Testis (tissue), 3 donors: ENCODE data around the gene ALPI. TPM values are rescaled to one million over a fixed set of nuclear protein-coding genes. Genes with fewer than 3 reads are reported as not detected.
"Not testable (repeated sequence)": the region's sequence is repeated elsewhere in the genome, so short reads cannot be mapped to it uniquely, and the experiment has no call there.

Experiments
- DNase-seq: peaks from one replicate; pipeline ENCODE4 v3.0.0-alpha.2; 2019
- H3K27ac ChIP-seq, 2 donors: fragments of 200-600 bp; sonication (generic); one replicate each; pipeline ENCODE4 v1.5.1; 2019
- H3K27me3 ChIP-seq: fragments of 200-600 bp; sonication (generic); one replicate; pipeline ENCODE4 v1.5.1; 2019
- H3K36me3 ChIP-seq: fragments of 200-600 bp; sonication (generic); one replicate; pipeline ENCODE4 v1.5.1; 2017; ENCODE audit warnings: low read depth; ENCODE audit errors: missing control alignments
- H3K4me1 ChIP-seq: fragments of 200-600 bp; sonication (generic); one replicate; pipeline ENCODE4 v1.5.1; 2019
- H3K4me3 ChIP-seq, 2 donors: fragments of 200-600 bp; sonication (generic); one replicate each; pipeline ENCODE4 v1.5.1; 2017 to 2019
- H3K9me3 ChIP-seq: fragments of 200-600 bp; sonication (generic); one replicate; pipeline ENCODE4 v1.5.1; 2017
- POLR2A ChIP-seq: fragments of 450-650 bp; IDR thresholded peaks from one replicate; pipeline ENCODE4 v1.6.1; 2017; ENCODE audit warnings: antibody characterized with exemption, mild to moderate bottlenecking, moderate library complexity
- WGBS, 2 donors: methylation state at CpG; one replicate each; pipeline ENCODE4 v1.1.5; 2018; 5-methylcytosine and 5-hydroxymethylcytosine counted together
- intact Hi-C: fragments of 100-400 bp; cut with DNase I; formaldehyde crosslinking; loops from one replicate; pipeline ENCODE4 v1.15.1; 2023; ENCODE audit warnings: low total_unique reads
- polyA plus RNA-seq: library from polyadenylated mRNA; stranded (reverse); fragments of 350-450 nt; fragmentation: Illumina TruSeq; extraction: RNeasy Lipid Tissue Mini Kit (QIAGEN cat#74804); gene quantifications from one replicate; pipeline ENCODE4 v1.2.3, GENCODE V29; 2014; ENCODE audit warnings: low read depth, low replicate concordance; ENCODE audit not compliant: insufficient read depth
- total RNA-seq, 2 donors: library from RNA; depleted of rRNA; stranded (reverse); fragments of >200 nt; gene quantifications; one replicate each; pipeline ENCODE4 v1.2.3, GENCODE V29; 2016
- TF ChIP-seq, protein P1 (sequence below), 3 experiments: fragments of 450-650 bp in 2 of 3; fragments of 200-600 bp in 1 of 3; sonication (generic) in 1 of 3; IDR thresholded peaks; one replicate each; pipeline ENCODE4 v1.5.1; 2016 to 2019; ENCODE audit warnings: antibody characterized with exemption in 3 of 3, mild to moderate bottlenecking in 2 of 3, moderate library complexity in 1 of 3

The ALPI gene
- total and polyA plus RNA-seq, 3 donors from 2014 or later = 0.16 to 0.43 TPM; not detected in 1

DNA sequence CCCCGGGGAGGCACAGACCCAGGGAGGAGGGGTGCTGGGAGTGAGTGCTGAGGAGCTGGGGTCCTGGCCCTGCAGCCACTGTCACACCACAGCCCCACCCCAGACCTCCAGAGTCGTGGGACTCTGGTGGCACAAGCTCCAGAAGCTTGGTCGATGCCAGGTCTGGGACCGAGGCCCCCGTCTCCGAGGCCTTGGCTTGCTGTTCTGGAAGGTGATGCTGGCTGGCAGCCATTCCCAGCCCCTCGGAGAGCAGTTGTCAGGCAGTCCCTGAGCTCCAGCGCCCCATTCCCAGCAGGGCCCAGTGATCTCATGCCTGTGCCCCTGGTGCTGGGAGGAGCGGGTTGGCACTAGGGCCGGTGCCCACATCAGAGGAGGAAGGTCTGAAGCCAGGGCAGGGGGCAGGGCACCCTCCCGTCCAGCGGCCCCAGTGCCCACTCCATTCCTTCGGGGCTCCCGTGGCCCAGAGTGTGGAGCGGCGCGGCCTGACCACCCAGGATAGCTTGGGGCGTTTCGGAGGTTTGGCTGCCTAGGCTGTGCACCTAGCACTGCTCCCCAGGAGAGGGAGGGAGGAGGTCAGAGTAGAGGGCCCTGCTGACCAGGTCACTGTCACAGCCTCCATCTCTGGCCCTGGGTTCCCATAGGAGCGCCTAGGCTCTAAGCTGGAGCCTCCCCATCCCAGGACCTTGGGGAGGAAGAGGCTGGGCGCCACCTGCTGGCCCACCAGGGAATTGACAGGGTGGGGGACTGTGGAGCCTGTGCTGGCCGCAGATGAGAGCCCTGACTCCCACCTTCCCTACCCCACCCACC is 16.8 kb upstream of the ALPI start:
- Histone ChIP-seq H3K36me3 (no peaks in the 10 kb centered on the region), H3K4me1 (no peaks in the 10 kb centered on the region), H3K4me3 (no peak overlapping the region), H3K9me3 (no peaks in the 10 kb centered on the region), H3K27me3 (no peaks in the 10 kb centered on the region), H3K27ac (no peak overlapping the region)
- WGBS, 2 donors = 82 to 100% methylated on average over 1 to 20 of the region's 22 CpGs
- intact Hi-C loops = loop anchor here (5.0 kb wide), 1 partner anchor 537 kb away; no protein-coding TSS in a partner anchor
- peak; percentile 43 for DNase-seq
- TF ChIP-seq, protein P1, sequence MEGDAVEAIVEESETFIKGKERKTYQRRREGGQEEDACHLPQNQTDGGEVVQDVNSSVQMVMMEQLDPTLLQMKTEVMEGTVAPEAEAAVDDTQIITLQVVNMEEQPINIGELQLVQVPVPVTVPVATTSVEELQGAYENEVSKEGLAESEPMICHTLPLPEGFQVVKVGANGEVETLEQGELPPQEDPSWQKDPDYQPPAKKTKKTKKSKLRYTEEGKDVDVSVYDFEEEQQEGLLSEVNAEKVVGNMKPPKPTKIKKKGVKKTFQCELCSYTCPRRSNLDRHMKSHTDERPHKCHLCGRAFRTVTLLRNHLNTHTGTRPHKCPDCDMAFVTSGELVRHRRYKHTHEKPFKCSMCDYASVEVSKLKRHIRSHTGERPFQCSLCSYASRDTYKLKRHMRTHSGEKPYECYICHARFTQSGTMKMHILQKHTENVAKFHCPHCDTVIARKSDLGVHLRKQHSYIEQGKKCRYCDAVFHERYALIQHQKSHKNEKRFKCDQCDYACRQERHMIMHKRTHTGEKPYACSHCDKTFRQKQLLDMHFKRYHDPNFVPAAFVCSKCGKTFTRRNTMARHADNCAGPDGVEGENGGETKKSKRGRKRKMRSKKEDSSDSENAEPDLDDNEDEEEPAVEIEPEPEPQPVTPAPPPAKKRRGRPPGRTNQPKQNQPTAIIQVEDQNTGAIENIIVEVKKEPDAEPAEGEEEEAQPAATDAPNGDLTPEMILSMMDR (IDR thresholded peaks at IDR 0.05) = peak; percentile 13 to 43 (median 31)
- TF ChIP-seq POLR2A = no peak

DNA sequence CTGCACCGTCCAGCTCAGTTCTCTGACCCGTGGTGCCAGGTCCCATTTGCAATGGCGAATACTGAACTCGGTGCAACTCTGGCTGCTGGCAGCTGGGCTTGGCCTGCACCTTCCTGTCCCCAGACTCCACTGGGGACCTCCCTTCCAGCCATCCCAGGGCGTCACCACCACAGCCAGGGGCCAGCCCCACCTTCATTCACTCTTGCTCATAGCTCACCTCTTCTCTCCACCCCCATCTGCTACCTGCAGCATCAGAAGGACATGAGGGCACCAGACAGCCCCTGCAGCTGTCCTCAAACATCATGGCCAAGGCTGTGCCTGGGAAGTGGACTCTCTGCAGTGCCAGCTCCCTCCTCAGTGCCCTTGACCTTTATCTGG is 16.2 kb upstream of the ALPI start:
- no peak for DNase-seq
- H3K36me3 ChIP-seq = no peaks in the 10 kb centered on the region
- WGBS, 2 donors = 40% methylated on average over 1 of the region's 5 CpGs
- no peaks in the 10 kb centered on the region for H3K4me1 ChIP-seq
- intact Hi-C loops = loop anchor here (5.0 kb wide), 1 partner anchor 537 kb away; no protein-coding TSS in a partner anchor
- H3K27me3 ChIP-seq = no peaks in the 10 kb centered on the region
- H3K4me3 ChIP-seq = no peak overlapping the region
- H3K27ac ChIP-seq = no peak overlapping the region
- no peak for TF ChIP-seq POLR2A
- TF ChIP-seq, protein P1 (IDR thresholded peaks at IDR 0.05) = peak in 1 of 3 experiments; percentile 6
- H3K9me3 ChIP-seq = no peaks in the 10 kb centered on the region

DNA sequence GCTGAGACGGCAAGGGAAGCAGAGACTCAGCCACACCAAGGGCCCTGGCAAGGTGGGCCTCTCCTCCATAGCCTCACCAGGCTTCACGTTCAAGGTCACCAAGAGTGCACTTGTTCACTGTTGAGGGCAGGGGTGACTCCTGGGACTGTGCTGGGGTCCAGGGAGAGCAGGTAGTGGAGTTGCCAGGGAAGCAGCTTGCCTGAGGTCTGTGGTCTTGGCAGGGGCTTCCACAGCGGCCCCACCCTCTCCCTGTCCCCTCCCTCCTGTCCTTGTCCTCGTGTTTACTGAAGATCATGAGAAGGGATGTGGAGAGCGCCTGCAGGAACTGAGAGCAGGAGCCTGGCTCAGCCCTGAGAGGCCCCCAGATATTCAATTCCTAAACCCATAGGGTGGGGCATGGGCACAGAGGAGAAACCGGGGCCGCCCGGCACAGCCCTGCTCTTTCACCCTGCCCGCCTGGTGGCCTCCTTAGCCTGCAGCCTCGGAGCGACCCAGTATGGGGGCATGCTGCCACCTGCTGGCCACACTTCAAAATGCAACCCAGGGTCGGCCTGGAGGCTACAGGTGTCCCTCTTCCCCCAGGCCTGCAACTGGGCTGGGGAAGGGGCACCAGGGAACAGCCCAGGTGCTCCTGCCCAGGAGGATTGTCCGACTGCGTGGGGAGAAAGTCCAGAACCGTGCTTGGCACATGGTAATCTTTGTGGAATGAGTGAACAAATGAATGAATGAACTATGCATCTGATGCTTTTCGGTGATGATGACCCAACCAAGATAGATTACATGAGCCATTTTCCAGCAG is 15.5 kb upstream of the ALPI start:
- 24 to 26% methylated on average over 6 to 16 of the region's 16 CpGs for WGBS, 2 donors
- H3K4me3 ChIP-seq, H3K27me3 ChIP-seq, intact Hi-C loops, H3K36me3 ChIP-seq, H3K27ac ChIP-seq, H3K4me1 ChIP-seq, H3K9me3 ChIP-seq: not testable (repeated sequence)
- TF ChIP-seq, protein P1 (IDR thresholded peaks at IDR 0.05) = peak; percentile 89 to 95 (median 91)
- peak; percentile 90 for DNase-seq

DNA sequence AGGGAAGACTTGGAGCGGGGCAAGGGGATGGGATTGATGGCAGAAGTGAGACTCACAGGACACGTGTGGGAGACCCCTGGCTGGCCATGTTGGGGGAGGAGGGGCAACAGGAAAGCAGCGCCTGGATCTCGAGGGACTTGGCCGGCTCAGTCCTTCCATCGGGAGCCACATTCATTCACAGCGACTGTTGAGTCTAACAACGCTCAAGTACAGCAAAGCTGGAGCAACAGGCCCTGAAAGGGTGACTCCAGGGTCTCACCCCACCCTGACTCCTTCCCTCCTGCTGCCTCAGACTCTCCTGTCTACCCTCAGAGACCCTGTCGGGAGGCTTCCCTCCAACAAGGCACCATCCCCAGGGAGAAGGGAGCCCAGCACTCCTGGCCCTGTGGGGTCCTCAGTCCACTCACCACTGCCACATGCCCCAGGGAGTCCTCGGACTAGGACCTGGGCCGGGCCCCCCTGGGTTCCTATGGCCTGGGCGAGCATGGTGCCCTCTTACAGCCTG is 14.8 kb upstream of the ALPI start:
- intact Hi-C loops = no loop called here
- TF ChIP-seq, protein P1 (IDR thresholded peaks at IDR 0.05) = no peak
- no peak for TF ChIP-seq POLR2A

DNA sequence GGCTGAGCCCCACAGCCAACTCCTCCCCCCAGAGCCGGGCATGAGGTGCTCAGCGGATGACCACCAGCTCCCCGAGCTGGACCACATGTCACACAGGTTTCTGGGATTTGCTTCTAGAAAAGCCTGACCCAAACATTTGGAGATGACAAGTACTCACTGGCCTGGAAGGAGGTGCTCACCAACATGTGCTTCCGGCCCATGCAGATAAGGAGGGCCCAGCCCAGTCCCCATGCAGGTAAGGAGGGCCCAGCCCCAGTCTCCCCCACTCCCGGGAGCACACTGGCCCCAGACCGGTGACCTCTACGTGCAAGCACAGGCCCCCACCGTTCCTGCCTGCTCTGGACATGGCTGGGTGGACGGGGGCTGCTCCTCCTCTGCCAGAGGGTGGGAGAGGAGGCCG is 14.0 kb upstream of the ALPI start:
- H3K27me3 ChIP-seq, intact Hi-C loops, H3K27ac ChIP-seq, H3K4me1 ChIP-seq, H3K9me3 ChIP-seq, H3K36me3 ChIP-seq, DNase-seq, H3K4me3 ChIP-seq: not testable (repeated sequence)
- 89 to 96% methylated on average over 4 to 9 of the region's 10 CpGs for WGBS, 2 donors

More for the DNA sequence above, 14.8 kb upstream of the ALPI start:
- WGBS, 2 donors = 78 to 84% methylated on average over 9 to 12 of the region's 12 CpGs
- DNase-seq = no peak
- Histone ChIP-seq H3K36me3 (no peaks in the 10 kb centered on the region), H3K27ac (no peak overlapping the region), H3K9me3 (no peaks in the 10 kb centered on the region), H3K4me3 (no peak overlapping the region), H3K27me3 (no peaks in the 10 kb centered on the region), H3K4me1 (no peaks in the 10 kb centered on the region)

DNA sequence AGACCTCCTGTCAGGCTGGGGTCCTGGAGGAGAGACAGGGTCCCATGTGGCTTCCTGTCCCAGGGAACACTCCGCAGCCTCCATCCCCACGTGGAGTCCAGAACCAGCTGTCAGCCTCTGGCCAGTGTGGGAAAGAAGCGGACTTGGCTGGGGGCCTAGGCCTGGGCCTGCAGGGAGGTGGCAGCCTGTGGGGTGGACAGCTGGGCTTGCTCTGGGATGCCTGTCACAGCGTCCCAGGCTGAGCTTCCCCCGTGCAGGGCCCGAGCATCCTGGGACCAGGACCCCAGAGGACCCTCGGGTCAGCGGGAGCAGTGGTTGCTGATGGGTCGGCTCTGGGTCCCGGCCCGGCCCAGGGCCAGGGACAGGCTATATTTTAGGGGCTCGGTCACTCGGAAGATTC is 13.5 kb upstream of the ALPI start:
- H3K27ac ChIP-seq, H3K27me3 ChIP-seq, H3K4me1 ChIP-seq, H3K9me3 ChIP-seq, H3K4me3 ChIP-seq, intact Hi-C loops, DNase-seq, H3K36me3 ChIP-seq: not testable (repeated sequence)
- 84% methylated on average over 13 of the region's 13 CpGs; no CpG with 5 or more reads in 1 of the 2 donors for WGBS, 2 donors

DNA sequence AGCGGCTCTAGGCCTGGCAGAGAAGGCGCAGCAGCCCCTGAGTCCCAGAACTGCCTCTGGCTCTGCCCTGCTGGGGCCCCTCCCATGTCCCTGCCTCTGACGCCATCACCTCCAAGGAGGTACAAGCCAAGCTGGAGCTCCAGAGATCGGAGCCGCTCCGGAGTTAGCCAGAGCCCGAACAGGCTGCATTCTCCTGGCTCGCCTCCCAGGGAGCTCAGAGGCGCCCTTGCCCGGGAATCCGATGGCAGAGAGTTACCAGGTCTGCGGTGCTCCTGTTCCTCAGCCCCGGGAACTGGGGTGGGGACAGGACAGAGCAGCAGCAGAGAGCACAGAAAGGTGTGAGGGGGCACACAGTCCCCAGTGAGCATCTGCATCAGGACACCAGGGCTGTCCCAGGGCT is 12.9 kb upstream of the ALPI start:
- DNase-seq, intact Hi-C loops: not testable (repeated sequence)
- WGBS, 2 donors = 66% methylated on average over 5 to 8 of the region's 13 CpGs

More for the DNA sequence above, 12.9 kb upstream of the ALPI start:
- H3K4me3 ChIP-seq, H3K9me3 ChIP-seq, H3K27ac ChIP-seq, H3K27me3 ChIP-seq, H3K36me3 ChIP-seq, H3K4me1 ChIP-seq: not testable (repeated sequence)
